Hematopoietic multipotent progenitor cell treated with erythropoietin and hydrocortisone succinate and interleukin-3 and kit ligand, for 17 days (in vitro differentiated cells): ENCODE data around the gene SH2D3A.
A peak's percentile ranks its signal among the peaks of the same experiment; 100 is the strongest.

Source experiments
- DNase-seq: peaks from one replicate; pipeline ENCODE4 v3.0.0-alpha.2; 2015; ENCODE audit warnings: low spot score

SH2D3A gene

GRCh38 chr19:6737873-6738786 is 29.1 kb downstream of the SH2D3A start:
- DNase-seq, result peak; percentile 87

GRCh38 chr19:6737284-6737872 is 29.9 kb downstream of the SH2D3A start, which contains the start of gene GPR108:
GPR108 (minus strand) TSS chr19:6737580; CDS start chr19:6737576, 4 bp downstream.
- DNase-seq, result peak; percentile 99

GRCh38 chr19:6736917-6737283 is 30.3 kb downstream of the SH2D3A start:
- no peak for DNase-seq

GRCh38 chr19:6736169-6736916 is 30.9 kb downstream of the SH2D3A start:
- peak; percentile 62 for DNase-seq

GRCh38 chr19:6735181-6735911 is 31.9 kb downstream of the SH2D3A start:
- no peak for DNase-seq

- no peak for DNase-seq
These were observed 33.0 kb downstream of the SH2D3A start for GRCh38 chr19:6734096-6734696.

- DNase-seq, result no peak
These were observed 33.7 kb downstream of the SH2D3A start for GRCh38 chr19:6733338-6734095.

- no peak for DNase-seq
These were observed 34.4 kb downstream of the SH2D3A start for GRCh38 chr19:6732803-6733337.

- no peak for DNase-seq
These were observed 35.4 kb downstream of the SH2D3A start for GRCh38 chr19:6731822-6732221.

GRCh38 chr19:6730941-6731670 is 36.1 kb downstream of the SH2D3A start:
- no peak for DNase-seq

GRCh38 chr19:6730153-6730804 is 37.0 kb downstream of the SH2D3A start:
- DNase-seq, result peak; percentile 73

GRCh38 chr19:6729573-6730152 is 37.6 kb downstream of the SH2D3A start:
- DNase-seq, result no peak

- no peak for DNase-seq
These were observed 38.9 kb downstream of the SH2D3A start for GRCh38 chr19:6728346-6728745.

- no peak for DNase-seq
These were observed 41.6 kb downstream of the SH2D3A start for GRCh38 chr19:6725513-6726231.

GRCh38 chr19:6724631-6725492 is 42.4 kb downstream of the SH2D3A start:
- DNase-seq, result no peak

- DNase-seq, result no peak
These were observed 43.5 kb downstream of the SH2D3A start for GRCh38 chr19:6723738-6724137.

- no peak for DNase-seq
These were observed 44.1 kb downstream of the SH2D3A start for GRCh38 chr19:6723108-6723618.
